Epithelial cell of proximal tubule (primary cell): ENCODE measurements around the gene TTC34. TPM values are rescaled to one million over a fixed set of nuclear protein-coding genes. Genes with fewer than 3 reads are reported as not detected.
"Not testable (repeated sequence)": the region's sequence is repeated elsewhere in the genome, so short reads cannot be mapped to it uniquely, and the experiment has no call there.

ENCODE experiments used
- DNase-seq: peaks from one replicate; pipeline ENCODE4 v3.0.0-alpha.2; 2011; ENCODE audit warnings: low read depth
- H3K4me3 ChIP-seq: 2 replicates; pipeline ENCODE4 v1.5.1; 2011; ENCODE audit warnings: low read depth, mild to moderate bottlenecking, low read length
- CTCF ChIP-seq: conservative IDR thresholded peaks from 2 replicates; pipeline ENCODE4 v1.5.1; 2012; ENCODE audit warnings: low read depth, mild to moderate bottlenecking, low read length
- total RNA-seq: library from RNA; depleted of rRNA; stranded (reverse); fragments of >200 nt; gene quantifications from 2 replicates; pipeline ENCODE4 v1.2.3, GENCODE V29; 2015

The TTC34 gene
- total RNA-seq, 1 donor from 2014 or later = 0.46 TPM

DNA sequence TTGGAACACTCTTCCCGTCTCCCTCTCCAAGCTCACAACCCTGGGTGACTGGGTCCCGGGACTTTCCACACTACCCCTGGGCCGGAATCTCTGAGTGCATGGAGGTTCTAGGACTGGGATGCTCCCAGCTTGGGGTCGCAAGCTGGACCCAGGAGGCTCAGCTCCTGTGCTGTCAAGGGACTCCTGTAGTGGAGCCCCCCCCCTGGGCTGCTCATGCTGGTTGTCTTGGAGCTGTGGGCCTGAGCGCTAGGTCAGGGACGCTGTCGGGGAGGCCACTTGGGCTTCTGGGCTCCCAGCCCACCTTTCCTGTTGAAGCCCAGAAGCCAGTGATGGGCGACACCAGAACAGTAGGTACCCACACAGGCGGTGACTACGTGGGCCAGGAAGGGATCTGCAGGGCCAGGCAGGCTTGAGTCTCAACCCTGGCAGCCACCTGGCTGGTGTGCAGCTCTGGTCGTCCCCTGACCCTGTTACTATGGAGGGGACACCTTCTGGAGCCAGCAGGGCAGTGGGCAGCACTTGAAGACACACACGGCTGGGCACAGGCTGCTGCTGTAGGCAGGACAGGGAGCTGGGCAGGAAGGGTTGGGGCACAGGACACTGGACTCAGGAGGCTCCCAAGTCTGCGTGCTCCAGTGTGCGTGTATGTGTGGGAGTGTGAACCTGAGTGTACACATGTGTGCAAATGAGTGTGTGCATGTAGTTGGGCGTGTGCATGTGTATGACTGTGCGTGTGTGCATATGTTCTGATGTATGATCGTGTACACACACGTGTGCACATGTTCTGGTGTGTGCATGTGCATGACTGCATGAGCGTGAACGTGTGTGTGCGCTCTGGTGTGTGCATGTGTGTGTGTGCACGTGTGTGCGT, 171.6 kb downstream of the TTC34 start:
- no peak for DNase-seq
- no peak for TF ChIP-seq CTCF
- no peak overlapping the region for H3K4me3 ChIP-seq

- TF ChIP-seq CTCF = no peak
- DNase-seq = no peak
- no peak overlapping the region for H3K4me3 ChIP-seq
Observed at GRCh38 chr1:2628933-2629626, 172.4 kb downstream of the TTC34 start.

DNA sequence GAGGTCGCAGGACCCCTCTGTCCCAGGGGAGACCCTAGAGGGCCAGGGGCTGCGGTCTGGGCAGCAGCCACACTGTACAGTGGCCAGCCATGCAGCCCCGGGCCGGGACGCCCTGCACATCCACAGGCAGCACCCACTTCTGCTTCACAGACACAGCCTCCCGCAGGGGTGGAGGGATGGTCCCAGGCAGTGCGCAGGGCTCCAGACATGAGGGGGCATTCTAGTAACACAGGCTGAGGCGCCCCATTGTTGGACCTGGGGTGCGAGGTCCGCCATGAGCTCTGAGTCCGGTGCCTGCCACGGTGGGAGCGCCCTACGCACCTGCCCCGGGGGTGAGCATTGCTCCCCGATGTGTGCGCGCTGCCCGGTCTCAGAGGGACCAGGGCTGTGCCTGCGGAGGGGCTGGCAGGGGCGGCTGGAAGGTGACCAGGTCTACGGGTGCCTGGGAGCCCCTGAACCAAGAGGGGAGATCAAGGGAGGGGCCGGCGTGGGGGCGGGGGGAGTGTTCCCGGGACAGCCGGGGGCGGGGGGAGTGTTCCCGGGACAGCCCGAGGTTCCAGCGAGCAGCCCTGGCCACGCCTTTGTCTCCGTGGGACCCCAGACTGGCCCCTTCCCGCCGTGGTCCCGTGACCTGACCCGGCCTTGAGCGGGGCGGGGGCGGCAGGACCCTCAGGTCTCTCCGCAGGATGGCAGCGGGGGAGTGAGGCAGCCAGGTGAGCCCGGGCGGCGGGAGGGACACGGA, 173.1 kb downstream of the TTC34 start:
- no peak overlapping the region for H3K4me3 ChIP-seq
- DNase-seq = no peak
- TF ChIP-seq CTCF = no peak

GRCh38 chr1:2627746-2628145, 173.7 kb downstream of the TTC34 start:
- TF ChIP-seq CTCF = no peak
- no peak for DNase-seq

GRCh38 chr1:2625748-2626147, 175.7 kb downstream of the TTC34 start:
- not testable (repeated sequence) for DNase-seq, H3K4me3 ChIP-seq

More at GRCh38 chr1:2627746-2628145, 173.7 kb downstream of the TTC34 start:
- H3K4me3 ChIP-seq = no peak overlapping the region

GRCh38 chr1:2625311-2625710, 176.2 kb downstream of the TTC34 start:
- DNase-seq = no peak
- TF ChIP-seq CTCF = no peak
- no peak overlapping the region for H3K4me3 ChIP-seq

DNA sequence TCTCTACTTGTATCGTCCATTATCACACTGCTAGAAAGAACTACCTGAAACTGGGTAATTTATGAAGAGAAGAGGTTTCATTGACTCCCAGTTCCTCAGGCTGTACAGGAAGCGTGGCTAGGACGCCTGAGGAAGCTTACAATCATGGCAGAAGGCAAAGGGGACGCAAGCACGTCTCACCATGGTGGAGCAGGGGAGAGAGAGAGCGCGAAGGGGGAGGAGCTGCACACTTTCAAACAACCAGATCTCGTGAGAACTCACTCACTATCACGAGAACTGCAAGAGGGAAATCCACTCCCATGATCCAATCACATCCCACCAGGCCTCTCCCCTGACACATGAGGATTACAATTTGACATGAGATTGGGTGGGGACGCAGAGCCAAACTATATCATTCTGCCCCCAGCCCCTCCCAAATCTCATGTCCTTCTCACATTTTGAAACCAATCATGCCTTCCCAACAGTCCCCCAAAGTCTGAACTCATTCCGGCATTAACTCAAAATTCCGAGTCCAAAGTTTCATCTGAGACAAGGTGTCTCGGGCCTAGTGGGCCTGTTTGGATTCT, 176.7 kb downstream of the TTC34 start:
- no peak for DNase-seq
- H3K4me3 ChIP-seq = no peak overlapping the region
- no peak for TF ChIP-seq CTCF
